ENCODE measurements around the gene UQCR11.
A peak's percentile ranks its signal among the peaks of the same experiment; 100 is the strongest.
"Not testable (repeated sequence)": the region's sequence is repeated elsewhere in the genome, so short reads cannot be mapped to it uniquely, and the experiment has no call there.

Gene UQCR11

DNA sequence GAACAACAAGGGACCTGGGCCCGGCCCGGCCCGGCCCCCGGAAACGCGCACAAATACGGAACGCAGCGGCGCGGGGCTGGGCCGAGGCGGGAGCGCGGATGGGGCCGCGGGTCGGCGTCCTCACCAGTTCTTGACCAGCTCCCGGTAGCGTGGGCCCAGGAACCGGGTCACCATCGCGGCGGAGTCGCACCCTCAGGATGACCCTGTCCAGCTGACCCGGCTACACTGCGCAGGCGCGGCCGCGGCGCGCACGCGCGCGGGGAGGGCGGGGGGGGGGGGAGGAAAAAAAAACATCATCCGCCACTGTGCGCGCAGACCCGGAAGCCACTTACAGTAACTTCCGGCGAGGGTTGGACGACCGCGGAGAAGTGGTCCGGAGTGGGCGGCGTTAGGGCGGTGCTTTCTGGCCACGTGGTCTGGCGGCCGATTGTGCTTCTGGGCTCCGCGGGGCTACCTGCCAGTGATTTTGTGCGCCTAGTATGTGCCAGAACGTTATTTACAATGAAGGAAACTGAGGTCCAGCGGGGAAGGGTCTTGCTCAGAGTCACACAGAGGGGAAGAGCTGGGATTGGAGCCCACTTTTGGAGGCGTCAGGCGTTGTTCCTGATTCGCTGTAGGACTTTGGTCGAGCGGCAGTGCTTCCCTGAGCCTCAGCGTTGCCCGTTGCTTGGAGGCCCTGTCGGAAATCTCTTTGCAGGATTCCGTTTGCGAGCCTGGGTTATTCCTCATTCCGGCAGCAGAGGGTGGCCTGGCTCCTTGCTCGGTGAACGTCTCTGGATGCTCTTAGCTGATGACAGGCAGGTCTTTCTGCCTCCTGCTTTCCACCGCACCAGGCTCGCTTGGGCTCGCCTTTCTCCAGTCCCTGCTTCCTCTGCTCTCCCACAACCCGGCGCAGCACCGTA lies at the start of gene UQCR11:
UQCR11 (minus strand) TSS at position 227 of the 902 bp plus-strand sequence; CDS start at position 174, 53 bp downstream.
- peak; percentile 94 for DNase-seq

GRCh38 chr19:1654178-1654792 lies 49.0 kb upstream of the UQCR11 start:
- DNase-seq = no peak

- no peak for DNase-seq
Observed at GRCh38 chr19:1653300-1653628, 48.0 kb upstream of the UQCR11 start.

GRCh38 chr19:1652471-1653299 lies 47.4 kb upstream of the UQCR11 start, which contains the start of gene TCF3:
TSS of gene TCF3 (minus strand) at chr19:1652615. CDS start at chr19:1650248, 2,367 bp downstream.
- peak; percentile 98 for DNase-seq

- peak; percentile 47 for DNase-seq
Observed at GRCh38 chr19:1651568-1652291, 46.5 kb upstream of the UQCR11 start.

DNA sequence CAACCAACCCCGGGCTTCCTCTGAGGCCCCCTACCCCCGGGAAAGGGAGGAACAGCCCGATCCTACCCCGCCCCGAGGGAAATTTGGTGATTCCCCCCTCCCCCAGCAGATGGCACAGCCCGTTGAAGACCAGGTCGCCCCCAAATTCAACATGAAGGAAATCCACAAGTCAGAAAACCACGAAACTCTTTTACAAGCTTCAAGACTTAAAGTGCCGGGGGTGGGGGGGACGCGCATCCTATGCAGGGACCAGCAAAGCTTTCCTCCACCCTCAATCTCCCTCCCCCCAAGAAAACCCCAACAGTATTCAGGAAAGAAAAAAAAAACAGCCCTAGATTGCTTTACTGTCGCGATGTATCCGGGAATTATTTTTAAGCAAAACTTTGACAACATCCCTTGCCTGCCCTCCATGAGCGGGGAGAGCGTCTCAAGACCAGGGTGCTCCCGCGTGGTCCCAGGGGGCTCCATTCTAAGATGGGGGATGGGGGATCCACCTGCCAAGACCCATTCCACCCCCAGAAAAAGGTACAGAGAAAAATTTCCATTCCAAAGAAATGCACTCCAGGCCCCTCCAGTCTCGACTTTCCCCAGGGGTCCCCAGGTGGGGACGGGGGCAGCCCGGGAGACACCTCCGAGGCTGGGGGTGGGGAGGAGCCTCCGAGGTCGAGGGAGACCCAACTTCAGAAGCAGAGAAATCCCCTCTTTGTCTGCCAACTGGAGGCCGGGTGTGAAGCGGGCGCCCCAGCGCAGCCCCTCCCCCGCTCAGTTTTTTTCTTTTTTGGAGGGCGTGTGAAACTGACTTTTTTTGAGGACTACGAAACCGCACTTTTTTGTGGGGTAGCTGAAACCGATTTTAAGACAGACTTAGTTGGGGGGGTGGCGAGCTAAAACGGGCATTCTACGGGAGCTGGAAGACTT lies 45.6 kb upstream of the UQCR11 start:
- DNase-seq = peak; percentile 65

DNA sequence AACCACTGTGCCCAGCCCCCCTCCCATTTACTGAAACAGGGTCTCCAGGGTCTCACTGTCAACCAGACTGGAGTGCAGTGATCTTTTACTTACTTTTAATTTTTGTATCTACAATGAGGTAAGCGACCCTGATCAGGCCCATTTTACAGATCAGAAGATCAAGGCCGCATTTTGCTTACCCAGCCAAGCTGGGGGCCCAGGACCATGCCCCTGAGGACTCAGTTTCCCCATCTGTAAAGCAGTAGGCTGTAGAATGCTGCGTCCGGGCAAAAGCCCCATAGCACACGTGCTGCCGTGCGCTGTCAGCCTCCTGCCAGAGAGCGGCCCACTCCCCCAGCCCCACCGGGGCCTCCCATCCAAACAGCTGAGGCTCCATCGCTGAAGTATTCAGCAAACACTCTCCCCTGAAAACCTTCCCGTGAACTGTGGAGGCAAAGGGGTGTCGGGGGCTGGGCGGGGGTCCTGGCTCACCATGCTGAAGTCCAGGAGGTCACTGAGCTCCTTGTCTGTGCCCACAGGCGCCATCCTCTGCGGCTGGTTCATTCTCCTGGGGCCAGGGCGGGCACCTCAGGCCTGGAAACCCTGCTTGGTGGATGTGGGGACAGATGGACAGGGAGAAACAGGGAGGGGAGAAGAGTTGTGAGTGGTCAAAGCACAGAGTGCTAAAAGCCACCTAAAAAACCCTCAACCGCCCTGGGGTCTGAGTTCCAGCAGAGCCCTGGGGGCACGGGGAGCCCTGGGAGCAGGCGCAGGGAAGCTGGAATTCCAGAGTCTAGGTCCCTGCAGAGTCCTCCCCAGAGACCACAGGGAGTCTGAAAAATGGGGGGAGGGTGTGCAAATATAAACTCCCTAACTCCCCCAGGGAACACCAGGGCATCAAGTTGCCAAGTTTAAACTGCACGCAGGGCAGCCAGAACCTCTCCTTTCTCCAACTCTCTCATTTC lies 44.7 kb upstream of the UQCR11 start:
- DNase-seq = no peak

DNA sequence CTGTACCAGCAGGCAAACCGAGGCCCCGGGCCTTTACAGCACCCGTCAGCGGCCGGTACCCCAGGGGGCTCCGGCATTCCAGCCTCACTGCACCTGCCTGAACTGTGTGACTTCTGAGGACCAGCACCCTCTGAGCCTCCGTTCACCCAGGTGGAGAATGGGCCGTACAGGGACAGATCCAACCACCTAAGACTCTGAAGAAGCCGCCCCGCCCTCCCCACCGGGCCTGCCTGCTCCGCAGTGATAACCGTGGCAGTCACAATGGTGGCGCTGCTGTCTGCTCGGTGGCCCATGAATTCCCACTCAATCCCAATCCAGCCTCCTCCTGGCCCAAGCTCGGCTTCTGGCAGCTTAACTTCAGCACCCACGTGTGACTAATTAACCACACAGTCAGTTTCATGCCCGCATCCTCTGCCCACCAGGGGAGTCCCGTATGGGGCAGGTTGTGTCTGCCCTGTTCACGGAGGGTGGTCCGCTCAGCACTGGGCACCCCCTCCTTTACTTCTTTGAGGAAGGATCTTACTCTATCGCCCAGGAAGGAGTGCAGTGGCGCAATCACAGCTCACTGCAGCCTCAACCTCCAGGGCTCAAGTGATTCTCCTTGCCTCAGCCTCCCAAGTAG lies 43.8 kb upstream of the UQCR11 start:
- peak; percentile 15 for DNase-seq

GRCh38 chr19:1648459-1648849 lies 43.2 kb upstream of the UQCR11 start:
- no peak for DNase-seq

GRCh38 chr19:1647501-1648458 lies 42.5 kb upstream of the UQCR11 start:
- no peak for DNase-seq

GRCh38 chr19:1646659-1647453 lies 41.6 kb upstream of the UQCR11 start:
- DNase-seq = no peak

DNA sequence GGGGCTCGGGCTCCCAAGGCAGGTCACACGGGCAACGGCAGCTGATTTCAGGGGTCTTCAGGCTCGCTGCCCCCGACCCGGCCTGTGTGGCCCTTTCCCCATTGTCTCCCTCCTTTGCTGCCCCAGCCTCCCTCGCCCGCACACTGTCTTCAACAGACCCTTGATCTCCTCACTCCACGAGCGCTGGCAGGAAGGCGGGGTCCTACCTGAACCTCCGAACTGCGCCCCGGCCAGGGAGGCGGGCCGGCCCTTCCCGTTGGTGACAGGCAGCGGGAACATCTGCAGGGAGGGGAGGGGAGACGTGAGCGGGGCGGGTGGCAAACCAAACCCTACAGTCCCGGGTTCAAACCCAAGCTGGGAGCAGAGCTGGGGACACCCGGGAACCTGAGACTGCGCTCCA lies 40.9 kb upstream of the UQCR11 start:
- no peak for DNase-seq

GRCh38 chr19:1645299-1645698 lies 40.0 kb upstream of the UQCR11 start:
- no peak for DNase-seq

GRCh38 chr19:1644070-1644469 lies 38.8 kb upstream of the UQCR11 start:
- DNase-seq = no peak

- not testable (repeated sequence) for DNase-seq
Observed at GRCh38 chr19:1640893-1641448, 35.7 kb upstream of the UQCR11 start.

- no peak for DNase-seq
Observed at GRCh38 chr19:1636325-1637236, 31.3 kb upstream of the UQCR11 start.

GRCh38 chr19:1634938-1635243 lies 29.6 kb upstream of the UQCR11 start:
- DNase-seq = no peak

All from activated naive CD4-positive, alpha-beta T cell treated with Interleukin-2 at 50 U/mL for 16 hours (primary cell).